HEK293 (cell line): Measurements from ENCODE around the gene DNAJC7.

Experiments
- CTCF ChIA-PET: fragments of 350-600 bp; formaldehyde crosslinking; extraction: SDS; loops from one replicate; lab custom pipeline; 2021; ENCODE audit warnings: antibody characterized with exemption; lab: Yijun Ruan, JAX
- POLR2A ChIA-PET: fragments of 300-600 bp; formaldehyde crosslinking; extraction: SDS; loops from one replicate; lab custom pipeline; 2020; ENCODE audit warnings: antibody characterized with exemption, inconsistent platforms; lab: Yijun Ruan, JAX
- H3K27ac ChIP-seq: fragments of 200-500 bp; sonication (Bioruptor generic); 2 replicates; pipeline ENCODE4 v1.5.1; 2014; ENCODE audit warnings: low read depth, low read length, control low read depth, inconsistent platforms; ENCODE audit errors: extremely low read depth
- H3K36me3 ChIP-seq, 2 experiments: fragments of 200-500 bp in 1 of 2; sonication (Bioruptor generic) in 1 of 2; 1 replicate in 1 of 2; 2 replicates in 1 of 2; pipeline ENCODE4 v1.5.1; 2014 to 2017; ENCODE audit warnings: inconsistent platforms in 2 of 2, low read length in 2 of 2; ENCODE audit not compliant: control insufficient read depth in 2 of 2, insufficient read depth in 1 of 2
- H3K4me1 ChIP-seq: fragments of 200-500 bp; sonication (Bioruptor generic); 2 replicates; pipeline ENCODE4 v1.5.1; 2014; ENCODE audit warnings: mild to moderate bottlenecking, low read length, inconsistent platforms; ENCODE audit not compliant: control insufficient read depth, insufficient read depth
- H3K4me3 ChIP-seq: 2 replicates; pipeline ENCODE4 v1.5.1; 2011; ENCODE audit warnings: low read depth, mild to moderate bottlenecking, control low read depth, low read length, moderate library complexity
- H3K9me3 ChIP-seq: fragments of 200-500 bp; sonication (Bioruptor generic); 2 replicates; pipeline ENCODE4 v1.5.1; 2014; ENCODE audit warnings: low read depth, low read length, inconsistent platforms; ENCODE audit not compliant: control insufficient read depth, insufficient read depth
- AEBP2 ChIP-seq: fragments of 450-650 bp; formaldehyde crosslinking; IDR thresholded peaks from 2 replicates; pipeline ENCODE4 v1.5.1; 2016; ENCODE audit warnings: missing biosample characterization, missing genetic modification characterization, borderline replicate concordance
- GFI1B ChIP-seq: fragments of 450-650 bp; formaldehyde crosslinking; IDR thresholded peaks from 2 replicates; pipeline ENCODE4 v1.5.1; 2016; ENCODE audit warnings: missing biosample characterization, missing genetic modification characterization
- PRDM2 ChIP-seq: fragments of 450-650 bp; formaldehyde crosslinking; IDR thresholded peaks from 2 replicates; pipeline ENCODE4 v1.5.1; 2016; ENCODE audit warnings: missing biosample characterization, missing genetic modification characterization, borderline replicate concordance
- RBAK ChIP-seq: fragments of 450-650 bp; formaldehyde crosslinking; IDR thresholded peaks from 2 replicates; pipeline ENCODE4 v1.5.1; 2016; ENCODE audit warnings: missing biosample characterization, missing genetic modification characterization
- SCRT1 ChIP-seq: fragments of 450-650 bp; formaldehyde crosslinking; IDR thresholded peaks from 2 replicates; pipeline ENCODE4 v1.5.1; 2016; ENCODE audit warnings: missing biosample characterization, missing genetic modification characterization, borderline replicate concordance
- SCRT2 ChIP-seq: fragments of 450-650 bp; formaldehyde crosslinking; IDR thresholded peaks from 2 replicates; pipeline ENCODE4 v1.5.1; 2016; ENCODE audit warnings: missing biosample characterization, missing genetic modification characterization
- SETDB1 ChIP-seq: IDR thresholded peaks from one replicate; pipeline ENCODE4 v1.6.1; 2017; ENCODE audit warnings: mild to moderate bottlenecking, low read length, moderate library complexity, mixed read lengths; ENCODE audit not compliant: insufficient read length
- ZBTB48 ChIP-seq: fragments of 450-650 bp; formaldehyde crosslinking; IDR thresholded peaks from 2 replicates; pipeline ENCODE4 v1.5.1; 2016; ENCODE audit warnings: missing biosample characterization, missing genetic modification characterization
- ZBTB49 ChIP-seq: fragments of 450-650 bp; formaldehyde crosslinking; IDR thresholded peaks from 2 replicates; pipeline ENCODE4 v1.5.1; 2016; ENCODE audit warnings: missing biosample characterization, missing genetic modification characterization, low read depth
- ZNF175 ChIP-seq: fragments of 450-650 bp; formaldehyde crosslinking; IDR thresholded peaks from 2 replicates; pipeline ENCODE4 v1.5.1; 2016; ENCODE audit warnings: missing biosample characterization, missing genetic modification characterization
- ZNF19 ChIP-seq: fragments of 450-650 bp; formaldehyde crosslinking; IDR thresholded peaks from 2 replicates; pipeline ENCODE4; 2016; ENCODE audit warnings: missing biosample characterization, missing genetic modification characterization, low read depth
- ZNF311 ChIP-seq: fragments of 450-650 bp; formaldehyde crosslinking; IDR thresholded peaks from 2 replicates; pipeline ENCODE4 v1.5.1; 2017; ENCODE audit warnings: missing biosample characterization, missing genetic modification characterization, borderline replicate concordance
- ZNF341 ChIP-seq: fragments of 450-650 bp; formaldehyde crosslinking; IDR thresholded peaks from 2 replicates; pipeline ENCODE4; 2016; ENCODE audit warnings: low read depth, missing biosample characterization, missing genetic modification characterization
- ZNF473 ChIP-seq: fragments of 450-650 bp; formaldehyde crosslinking; IDR thresholded peaks from 2 replicates; pipeline ENCODE4 v1.5.1; 2017; ENCODE audit warnings: missing biosample characterization, missing genetic modification characterization
- ZNF626 ChIP-seq: fragments of 450-650 bp; sonication (Bioruptor Pico); formaldehyde crosslinking; IDR thresholded peaks from 2 replicates; pipeline ENCODE4 v1.5.1; 2018; ENCODE audit warnings: missing biosample characterization, missing genetic modification characterization, inconsistent platforms
- ZNF654 ChIP-seq: fragments of 450-650 bp; formaldehyde crosslinking; IDR thresholded peaks from 2 replicates; pipeline ENCODE4 v1.5.1; 2016; ENCODE audit warnings: low read depth, missing biosample characterization, missing genetic modification characterization
- TF ChIP-seq, protein P1 (sequence below): fragments of 450-650 bp; formaldehyde crosslinking; optimal IDR thresholded peaks from 2 replicates; pipeline ENCODE3; 2016; ENCODE audit warnings: missing biosample characterization, mild to moderate bottlenecking, missing genetic modification characterization
- TF ChIP-seq, protein P2 (sequence below): fragments of 450-650 bp; formaldehyde crosslinking; IDR thresholded peaks from 2 replicates; pipeline ENCODE4 v1.5.1; 2016; ENCODE audit warnings: missing biosample characterization, missing genetic modification characterization
- TF ChIP-seq, protein P3 (sequence below): fragments of 450-650 bp; formaldehyde crosslinking; IDR thresholded peaks from 2 replicates; pipeline ENCODE4 v1.5.1; 2016; ENCODE audit warnings: missing biosample characterization, missing genetic modification characterization

Gene DNAJC7

GRCh38 chr17:41928693-41929251, 88.5 kb downstream of the DNAJC7 start:
- no peaks in the 10 kb centered on the region for H3K9me3 ChIP-seq
- H3K36me3 ChIP-seq, result no peaks in the 10 kb centered on the region; a peak in 1 of 3 replicates
- ChIA-PET CTCF (interaction anchor here (0.6 to 4.6 kb wide), 5 partner anchors 10 to 525 kb away, joined by 3 to 26 read pairs (median 4); partner anchors contain the start of gene ACLY), POLR2A (interaction anchor here (1.0 to 2.8 kb wide), 4 partner anchors 10 to 64 kb away, joined by 5 to 73 read pairs (median 9); partner anchors contain the start of genes ACLY and KLHL11)
- H3K4me3 ChIP-seq, result no peak overlapping the region
- H3K27ac ChIP-seq, result no peak overlapping the region
- peaks cover 4% of the 10 kb centered on the region; the same call in 1 of the 2 replicates for H3K4me1 ChIP-seq
- TF ChIP-seq, protein P1, sequence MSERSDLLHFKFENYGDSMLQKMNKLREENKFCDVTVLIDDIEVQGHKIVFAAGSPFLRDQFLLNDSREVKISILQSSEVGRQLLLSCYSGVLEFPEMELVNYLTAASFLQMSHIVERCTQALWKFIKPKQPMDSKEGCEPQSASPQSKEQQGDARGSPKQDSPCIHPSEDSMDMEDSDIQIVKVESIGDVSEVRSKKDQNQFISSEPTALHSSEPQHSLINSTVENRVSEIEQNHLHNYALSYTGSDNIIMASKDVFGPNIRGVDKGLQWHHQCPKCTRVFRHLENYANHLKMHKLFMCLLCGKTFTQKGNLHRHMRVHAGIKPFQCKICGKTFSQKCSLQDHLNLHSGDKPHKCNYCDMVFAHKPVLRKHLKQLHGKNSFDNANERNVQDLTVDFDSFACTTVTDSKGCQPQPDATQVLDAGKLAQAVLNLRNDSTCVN, result no peak
- TF ChIP-seq ZNF654 (tag by site-specific recombination) (no peak), GFI1B (tag by site-specific recombination) (no peak), ZNF473 (no peak), AEBP2 (tag by site-specific recombination) (no peak), PRDM2 (tag by site-specific recombination) (no peak), SCRT2 (tag by site-specific recombination) (peak; percentile 88), ZNF19 (tag by site-specific recombination) (no peak), ZNF626 (no peak), ZBTB48 (tag by site-specific recombination) (no peak), ZNF311 (tag by site-specific recombination) (no peak), SCRT1 (tag by site-specific recombination) (peak; percentile 82), SETDB1 (no peak), RBAK (tag by site-specific recombination) (no peak), ZBTB49 (no peak), ZNF175 (tag by site-specific recombination) (no peak), ZNF341 (no peak)
- TF ChIP-seq, protein P2, sequence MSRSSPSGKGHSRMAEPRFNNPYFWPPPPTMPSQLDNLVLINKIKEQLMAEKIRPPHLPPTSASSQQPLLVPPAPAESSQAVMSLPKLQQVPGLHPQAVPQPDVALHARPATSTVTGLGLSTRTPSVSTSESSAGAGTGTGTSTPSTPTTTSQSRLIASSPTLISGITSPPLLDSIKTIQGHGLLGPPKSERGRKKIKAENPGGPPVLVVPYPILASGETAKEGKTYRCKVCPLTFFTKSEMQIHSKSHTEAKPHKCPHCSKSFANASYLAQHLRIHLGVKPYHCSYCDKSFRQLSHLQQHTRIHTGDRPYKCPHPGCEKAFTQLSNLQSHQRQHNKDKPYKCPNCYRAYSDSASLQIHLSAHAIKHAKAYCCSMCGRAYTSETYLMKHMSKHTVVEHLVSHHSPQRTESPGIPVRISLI (tag by site-specific recombination), result peak; percentile 70
- TF ChIP-seq, protein P3, sequence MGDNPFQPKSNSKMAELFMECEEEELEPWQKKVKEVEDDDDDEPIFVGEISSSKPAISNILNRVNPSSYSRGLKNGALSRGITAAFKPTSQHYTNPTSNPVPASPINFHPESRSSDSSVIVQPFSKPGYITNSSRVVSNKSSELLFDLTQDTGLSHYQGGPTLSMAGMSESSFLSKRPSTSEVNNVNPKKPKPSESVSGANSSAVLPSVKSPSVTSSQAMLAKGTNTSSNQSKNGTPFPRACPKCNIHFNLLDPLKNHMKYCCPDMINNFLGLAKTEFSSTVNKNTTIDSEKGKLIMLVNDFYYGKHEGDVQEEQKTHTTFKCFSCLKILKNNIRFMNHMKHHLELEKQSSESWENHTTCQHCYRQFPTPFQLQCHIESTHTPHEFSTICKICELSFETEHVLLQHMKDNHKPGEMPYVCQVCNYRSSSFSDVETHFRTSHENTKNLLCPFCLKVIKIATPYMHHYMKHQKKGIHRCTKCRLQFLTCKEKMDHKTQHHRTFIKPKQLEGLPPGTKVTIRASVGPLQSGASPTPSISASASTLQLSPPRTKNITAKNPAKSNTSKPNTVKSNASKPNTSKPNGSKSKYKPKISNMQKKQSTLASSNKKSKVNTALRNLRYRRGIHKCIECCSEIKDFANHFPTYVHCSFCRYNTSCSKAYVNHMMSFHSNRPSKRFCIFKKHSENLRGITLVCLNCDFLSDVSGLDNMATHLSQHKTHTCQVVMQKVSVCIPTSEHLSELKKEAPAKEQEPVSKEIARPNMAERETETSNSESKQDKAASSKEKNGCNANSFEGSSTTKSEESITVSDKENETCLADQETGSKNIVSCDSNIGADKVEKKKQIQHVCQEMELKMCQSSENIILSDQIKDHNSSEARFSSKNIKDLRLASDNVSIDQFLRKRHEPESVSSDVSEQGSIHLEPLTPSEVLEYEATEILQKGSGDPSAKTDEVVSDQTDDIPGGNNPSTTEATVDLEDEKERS (tag by site-specific recombination), result no peak
